Keratinocyte (primary cell): Measurements from ENCODE around the gene ZNG1C. TPM values are rescaled to one million over a fixed set of nuclear protein-coding genes. Genes with fewer than 3 reads are reported as not detected.
"Not testable (repeated sequence)": the region's sequence is repeated elsewhere in the genome, so short reads cannot be mapped to it uniquely, and the experiment has no call there.

Source experiments
- DNase-seq: peaks from one replicate; pipeline ENCODE4 v3.0.0-alpha.2; 2011; ENCODE audit warnings: low read depth, missing footprints, low spot score
- FAIRE-seq: peaks from 2 replicates; lab custom pipeline; 2011; peaks lifted over from hg19 to GRCh38; lab: Jason Lieb, UNC
- H2AFZ ChIP-seq: 2 replicates; pipeline ENCODE4 v1.6.0; 2012; ENCODE audit warnings: low read length, control low read depth, inconsistent platforms; ENCODE audit not compliant: control insufficient read depth
- H3K27ac ChIP-seq: 2 replicates; pipeline ENCODE4 v1.5.1; 2011; ENCODE audit warnings: low read length; ENCODE audit not compliant: control insufficient read depth, insufficient read depth
- H3K27me3 ChIP-seq: 3 replicates; pipeline ENCODE4 v1.6.0; 2011; ENCODE audit warnings: low read length; ENCODE audit not compliant: control insufficient read depth, insufficient read depth; ENCODE audit errors: extremely low read depth
- H3K36me3 ChIP-seq, 2 experiments: 2 replicates in 1 of 2; 3 replicates in 1 of 2; pipeline ENCODE4 v1.5.1; 2011; ENCODE audit warnings: low read length in 2 of 2, mild to moderate bottlenecking in 1 of 2; ENCODE audit not compliant: control insufficient read depth in 2 of 2, insufficient read depth in 2 of 2; ENCODE audit errors: extremely low read depth in 1 of 2
- H3K4me1 ChIP-seq: 3 replicates; pipeline ENCODE4 v1.5.1; 2011; ENCODE audit warnings: low read length; ENCODE audit not compliant: control insufficient read depth, insufficient read depth; ENCODE audit errors: extremely low read depth
- H3K4me2 ChIP-seq: 3 replicates; pipeline ENCODE4 v1.6.0; 2011; ENCODE audit warnings: low read depth, low read length; ENCODE audit not compliant: control insufficient read depth, insufficient read depth; ENCODE audit errors: extremely low read depth
- H3K4me3 ChIP-seq, 3 experiments: fragments of 200-600 bp in 1 of 3; sonication (generic) in 1 of 3; 2 replicates in 2 of 3; 3 replicates in 1 of 3; pipeline ENCODE4 v1.5.1; 2011 to 2016; ENCODE audit warnings: low read length in 3 of 3, mild to moderate bottlenecking in 3 of 3, control low read depth in 2 of 3, inconsistent platforms in 1 of 3, low read depth in 1 of 3, mixed read lengths in 1 of 3, mixed run types in 1 of 3, moderate library complexity in 1 of 3; ENCODE audit not compliant: control insufficient read depth in 2 of 3, insufficient read depth in 2 of 3; ENCODE audit errors: extremely low read depth in 1 of 3
- H3K79me2 ChIP-seq: 2 replicates; pipeline ENCODE4 v1.6.0; 2012; ENCODE audit warnings: low read length; ENCODE audit not compliant: control insufficient read depth, insufficient read depth
- H3K9ac ChIP-seq: 3 replicates; pipeline ENCODE4 v1.6.0; 2011; ENCODE audit warnings: low read length; ENCODE audit not compliant: control insufficient read depth, insufficient read depth; ENCODE audit errors: extremely low read depth
- H3K9me1 ChIP-seq: 3 replicates; pipeline ENCODE4 v1.6.0; 2011; ENCODE audit warnings: low read length; ENCODE audit not compliant: control insufficient read depth, insufficient read depth; ENCODE audit errors: extremely low read depth
- H3K9me3 ChIP-seq: 2 replicates; pipeline ENCODE4 v1.5.1; 2012; ENCODE audit warnings: low read depth, low read length; ENCODE audit not compliant: control insufficient read depth
- H4K20me1 ChIP-seq: 3 replicates; pipeline ENCODE4 v1.6.0; 2011; ENCODE audit warnings: low read length; ENCODE audit not compliant: control insufficient read depth, insufficient read depth; ENCODE audit errors: extremely low read depth
- dilution Hi-C: fragments of 300-500 bp; cut with MboI; formaldehyde crosslinking; loops from one replicate; pipeline ENCODE4 v1.7.0; 2020; ENCODE audit warnings: low sequenced_read_pairs; ENCODE audit not compliant: extremely low pct_ligation_motif_present
- polyA plus RNA-seq, 5 experiments: library from polyadenylated mRNA; depleted of rRNA in 3 of 5; stranded (reverse) in 3 of 5; stranded (forward) in 1 of 5; unstranded in 1 of 5; fragments of >200 nt; gene quantifications; 1 replicate in 1 of 5; 2 replicates in 3 of 5; 3 replicates in 1 of 5; pipeline versions ENCODE4 v1.2.1 to v1.2.3, GENCODE V29; 2011 to 2012; ENCODE audit warnings: missing spikeins in 2 of 5, low read depth in 1 of 5, low replicate concordance in 1 of 5

ZNG1C gene
- polyA plus RNA-seq, 1 donor (not counting 4 experiments of a cell fraction or from before 2014, with no cell fraction given), result 81.1 TPM

DNA sequence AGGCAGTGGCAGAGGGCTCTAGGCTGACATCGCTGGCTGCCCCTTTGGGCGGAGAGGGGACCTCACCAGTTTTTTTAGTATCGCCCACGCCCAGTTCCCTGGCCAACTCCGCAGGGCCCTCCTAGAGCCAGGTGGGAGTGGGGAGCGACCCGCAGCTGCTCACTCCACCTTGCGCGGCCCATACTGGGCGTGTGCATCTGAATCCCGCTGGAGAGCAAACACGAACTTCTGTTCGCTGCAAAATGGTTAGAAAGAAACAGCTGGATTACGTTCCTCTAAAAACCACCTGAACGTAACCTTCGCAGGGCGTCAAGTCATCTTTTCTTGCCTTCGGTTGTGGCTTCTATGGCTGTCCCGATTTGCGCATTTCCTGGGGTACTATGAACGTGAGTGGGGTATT, 62.4 kb downstream of the ZNG1C start:
- dilution Hi-C loops, H4K20me1 ChIP-seq, H3K9ac ChIP-seq, DNase-seq, FAIRE-seq, H3K27me3 ChIP-seq, H3K4me3 ChIP-seq, H3K9me1 ChIP-seq, H3K27ac ChIP-seq, H3K9me3 ChIP-seq, H3K36me3 ChIP-seq, H3K79me2 ChIP-seq, H3K4me2 ChIP-seq, H2AFZ ChIP-seq, H3K4me1 ChIP-seq: not testable (repeated sequence)

DNA sequence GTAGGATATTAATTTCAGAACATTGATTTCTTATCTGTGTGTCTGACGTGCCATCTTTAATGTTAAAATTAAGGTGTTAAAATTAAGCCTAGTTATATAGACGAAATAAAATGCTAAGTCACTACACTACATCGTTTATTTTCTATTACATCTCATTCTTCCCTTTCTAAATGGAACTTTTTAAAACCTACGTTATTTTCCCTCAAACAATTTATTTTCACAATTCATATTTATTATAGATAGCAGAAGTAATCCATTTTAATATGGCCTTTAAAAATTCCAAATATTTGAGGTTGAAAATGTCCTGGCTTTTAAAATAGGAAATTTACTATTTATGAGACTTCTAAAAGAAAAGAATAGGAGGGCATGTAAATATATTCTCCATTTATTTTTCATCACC, 63.0 kb downstream of the ZNG1C start:
- dilution Hi-C loops, result not testable (repeated sequence)

DNA sequence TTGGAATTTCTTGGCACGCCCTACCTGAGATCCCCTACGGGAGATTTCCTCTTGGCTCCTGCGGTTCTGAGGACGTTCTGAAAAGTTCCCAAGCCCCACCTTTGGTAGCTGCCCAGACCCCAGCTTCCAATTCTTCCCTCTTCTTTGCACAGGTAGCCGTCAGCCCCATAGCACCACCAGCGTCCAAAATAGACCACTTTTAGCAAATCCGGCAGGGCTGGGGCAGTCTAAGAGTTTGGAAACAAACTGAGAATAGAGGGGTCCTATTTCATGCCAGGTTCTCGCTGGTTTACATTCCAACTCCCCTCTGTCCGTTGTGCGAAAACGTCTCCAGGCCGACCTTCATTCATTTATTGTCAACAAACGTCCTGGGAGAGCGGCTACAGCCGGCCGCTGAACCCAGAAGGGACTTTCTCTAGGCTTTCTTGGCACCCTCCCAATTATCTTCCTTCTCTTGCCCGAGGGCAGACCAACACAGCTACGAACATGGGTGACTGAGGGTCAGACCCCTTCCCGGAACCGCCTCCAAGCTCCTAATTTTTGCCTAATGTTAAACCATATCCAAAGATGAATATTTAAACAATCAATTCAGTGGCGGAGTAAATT, 64.0 kb downstream of the ZNG1C start:
- dilution Hi-C loops, H3K36me3 ChIP-seq, H3K9me3 ChIP-seq, H3K4me3 ChIP-seq, H2AFZ ChIP-seq, H3K27ac ChIP-seq, FAIRE-seq, DNase-seq, H3K79me2 ChIP-seq, H3K4me1 ChIP-seq, H3K27me3 ChIP-seq, H3K4me2 ChIP-seq, H3K9me1 ChIP-seq, H4K20me1 ChIP-seq, H3K9ac ChIP-seq: not testable (repeated sequence)

More for the DNA sequence above, 63.0 kb downstream of the ZNG1C start:
- H3K9ac ChIP-seq, H2AFZ ChIP-seq, H4K20me1 ChIP-seq, H3K9me3 ChIP-seq, H3K4me3 ChIP-seq, H3K4me1 ChIP-seq, H3K27me3 ChIP-seq, FAIRE-seq, DNase-seq, H3K36me3 ChIP-seq, H3K79me2 ChIP-seq, H3K4me2 ChIP-seq, H3K27ac ChIP-seq, H3K9me1 ChIP-seq: not testable (repeated sequence)

DNA sequence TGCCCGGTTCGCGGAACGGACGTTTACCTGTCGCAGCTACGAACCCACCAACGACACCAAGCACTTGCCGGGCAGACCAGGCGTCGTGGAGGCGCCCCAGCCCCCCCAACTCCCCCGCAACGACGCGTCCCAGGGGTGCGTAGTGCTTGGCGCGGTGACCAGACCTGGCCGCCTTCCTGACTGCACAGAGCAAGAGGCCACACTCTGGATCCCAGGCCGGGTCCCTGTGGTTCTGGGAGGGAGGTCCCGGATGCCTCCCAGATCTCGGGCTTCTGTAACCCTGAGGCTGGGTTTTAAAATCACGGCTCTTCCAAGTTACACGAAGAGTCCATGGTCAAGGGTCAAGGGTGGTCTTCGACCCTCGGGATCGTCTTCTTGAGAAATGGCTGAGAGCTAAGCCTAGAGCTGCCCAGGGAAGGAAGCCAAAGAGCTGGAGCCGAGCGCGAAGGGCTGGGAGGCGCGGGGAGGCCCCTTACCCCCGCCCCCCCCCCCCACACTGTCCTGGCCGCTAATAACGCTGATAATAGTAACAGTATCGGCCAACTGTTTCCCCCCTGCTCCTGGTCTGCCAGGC, 64.7 kb downstream of the ZNG1C start:
- H3K79me2 ChIP-seq, H3K36me3 ChIP-seq, dilution Hi-C loops, H3K4me3 ChIP-seq, H3K9me1 ChIP-seq, H3K9ac ChIP-seq, DNase-seq, H3K4me1 ChIP-seq, H3K9me3 ChIP-seq, H3K27me3 ChIP-seq, H2AFZ ChIP-seq, H3K4me2 ChIP-seq, H3K27ac ChIP-seq, H4K20me1 ChIP-seq, FAIRE-seq: not testable (repeated sequence)

DNA sequence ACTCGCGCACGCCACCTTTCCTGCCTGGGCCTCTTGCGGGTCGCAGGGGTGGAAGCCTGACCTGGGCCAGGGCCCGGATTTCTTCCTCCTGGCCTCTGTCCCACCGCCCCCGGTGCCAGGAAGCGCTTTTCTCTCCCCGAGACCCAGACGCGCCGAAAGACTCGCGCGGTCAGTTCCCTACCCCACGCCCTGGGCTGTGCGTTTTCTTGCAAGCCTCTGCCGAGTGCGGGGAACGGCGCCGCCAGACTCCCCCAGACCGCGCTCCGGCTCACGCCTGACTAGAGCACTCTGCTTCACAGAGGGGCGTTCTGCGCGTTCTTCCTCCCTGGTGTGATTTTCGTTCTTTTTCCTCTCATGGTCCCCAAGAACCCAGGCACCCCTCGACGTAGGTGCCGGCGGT, 65.3 kb downstream of the ZNG1C start:
- FAIRE-seq, H2AFZ ChIP-seq, H3K27ac ChIP-seq, dilution Hi-C loops, H3K9me1 ChIP-seq, H3K4me1 ChIP-seq, H3K36me3 ChIP-seq, H3K4me3 ChIP-seq, H4K20me1 ChIP-seq, H3K79me2 ChIP-seq, H3K9ac ChIP-seq, DNase-seq, H3K4me2 ChIP-seq, H3K27me3 ChIP-seq, H3K9me3 ChIP-seq: not testable (repeated sequence)
